ENCODE data around the gene MEGF6. TPM values are rescaled to one million over a fixed set of nuclear protein-coding genes. Genes with fewer than 3 reads are reported as not detected.

The MEGF6 gene
- polyA plus RNA-seq, 1 donor (not counting 4 experiments of a cell fraction or from before 2014, with no cell fraction given): 0.24 TPM

- no peaks in the 10 kb centered on the region for H3K9me3 ChIP-seq (ENCODE audit: control insufficient read depth, low read depth, low read length)
- peaks cover 2% of the 10 kb centered on the region for H3K9me1 ChIP-seq (ENCODE audit: control insufficient read depth, extremely low read depth, insufficient read depth, low read length)
- H3K4me1 ChIP-seq (ENCODE audit: control insufficient read depth, extremely low read depth, insufficient read depth, low read length): peaks cover 45% of the 10 kb centered on the region
- peak overlapping the region; percentile 39 for H2AFZ ChIP-seq (ENCODE audit: control insufficient read depth, low read length)
- TF ChIP-seq, protein P1, sequence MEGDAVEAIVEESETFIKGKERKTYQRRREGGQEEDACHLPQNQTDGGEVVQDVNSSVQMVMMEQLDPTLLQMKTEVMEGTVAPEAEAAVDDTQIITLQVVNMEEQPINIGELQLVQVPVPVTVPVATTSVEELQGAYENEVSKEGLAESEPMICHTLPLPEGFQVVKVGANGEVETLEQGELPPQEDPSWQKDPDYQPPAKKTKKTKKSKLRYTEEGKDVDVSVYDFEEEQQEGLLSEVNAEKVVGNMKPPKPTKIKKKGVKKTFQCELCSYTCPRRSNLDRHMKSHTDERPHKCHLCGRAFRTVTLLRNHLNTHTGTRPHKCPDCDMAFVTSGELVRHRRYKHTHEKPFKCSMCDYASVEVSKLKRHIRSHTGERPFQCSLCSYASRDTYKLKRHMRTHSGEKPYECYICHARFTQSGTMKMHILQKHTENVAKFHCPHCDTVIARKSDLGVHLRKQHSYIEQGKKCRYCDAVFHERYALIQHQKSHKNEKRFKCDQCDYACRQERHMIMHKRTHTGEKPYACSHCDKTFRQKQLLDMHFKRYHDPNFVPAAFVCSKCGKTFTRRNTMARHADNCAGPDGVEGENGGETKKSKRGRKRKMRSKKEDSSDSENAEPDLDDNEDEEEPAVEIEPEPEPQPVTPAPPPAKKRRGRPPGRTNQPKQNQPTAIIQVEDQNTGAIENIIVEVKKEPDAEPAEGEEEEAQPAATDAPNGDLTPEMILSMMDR (optimal IDR thresholded peaks at IDR 0.05 in 1 of 3, IDR thresholded peaks at IDR 0.05 in 1 of 3, conservative IDR thresholded peaks at IDR 0.05 in 1 of 3; ENCODE audit: extremely low read depth in 1 of 3, insufficient read depth in 2 of 3, low read length in 3 of 3): no peak
- no peak for TF ChIP-seq EZH2 (IDR thresholded peaks at IDR 0.05; ENCODE audit: low read length)
- peak overlapping the region; percentile 20 for H3K27ac ChIP-seq (ENCODE audit: control insufficient read depth, insufficient read depth, low read length)
- FAIRE-seq (peak; percentile 82), DNase-seq (ENCODE audit: low read depth, low spot score) (no peak)
- H3K4me2 ChIP-seq (ENCODE audit: control insufficient read depth, extremely low read depth, insufficient read depth, low read depth, low read length): peak overlapping the region; percentile 74
- dilution Hi-C loops (cut with MboI; ENCODE audit: extremely low pct_ligation_motif_present, low sequenced_read_pairs): no loop called here
- peak overlapping the region; percentile 6 for H3K9ac ChIP-seq (ENCODE audit: control insufficient read depth, extremely low read depth, insufficient read depth, low read length)
- H3K79me2 ChIP-seq (ENCODE audit: control insufficient read depth, insufficient read depth, low read length): no peaks in the 10 kb centered on the region
- H3K27me3 ChIP-seq (ENCODE audit: control insufficient read depth, extremely low read depth, insufficient read depth, low read length): no peaks in the 10 kb centered on the region
- no peaks in the 10 kb centered on the region for H3K36me3 ChIP-seq (ENCODE audit: control insufficient read depth in 2 of 2, extremely low read depth in 1 of 2, insufficient read depth in 2 of 2, low read length in 2 of 2)
- H4K20me1 ChIP-seq (ENCODE audit: control insufficient read depth, extremely low read depth, insufficient read depth, low read length): no peaks in the 10 kb centered on the region
- no peak overlapping the region for H3K4me3 ChIP-seq (ENCODE audit: control insufficient read depth in 2 of 3, extremely low read depth in 1 of 3, insufficient read depth in 2 of 3, low read depth in 1 of 3, low read length in 3 of 3)
Measured at GRCh38 chr1:3460672-3461131, 150.6 kb downstream of the MEGF6 start.

DNA sequence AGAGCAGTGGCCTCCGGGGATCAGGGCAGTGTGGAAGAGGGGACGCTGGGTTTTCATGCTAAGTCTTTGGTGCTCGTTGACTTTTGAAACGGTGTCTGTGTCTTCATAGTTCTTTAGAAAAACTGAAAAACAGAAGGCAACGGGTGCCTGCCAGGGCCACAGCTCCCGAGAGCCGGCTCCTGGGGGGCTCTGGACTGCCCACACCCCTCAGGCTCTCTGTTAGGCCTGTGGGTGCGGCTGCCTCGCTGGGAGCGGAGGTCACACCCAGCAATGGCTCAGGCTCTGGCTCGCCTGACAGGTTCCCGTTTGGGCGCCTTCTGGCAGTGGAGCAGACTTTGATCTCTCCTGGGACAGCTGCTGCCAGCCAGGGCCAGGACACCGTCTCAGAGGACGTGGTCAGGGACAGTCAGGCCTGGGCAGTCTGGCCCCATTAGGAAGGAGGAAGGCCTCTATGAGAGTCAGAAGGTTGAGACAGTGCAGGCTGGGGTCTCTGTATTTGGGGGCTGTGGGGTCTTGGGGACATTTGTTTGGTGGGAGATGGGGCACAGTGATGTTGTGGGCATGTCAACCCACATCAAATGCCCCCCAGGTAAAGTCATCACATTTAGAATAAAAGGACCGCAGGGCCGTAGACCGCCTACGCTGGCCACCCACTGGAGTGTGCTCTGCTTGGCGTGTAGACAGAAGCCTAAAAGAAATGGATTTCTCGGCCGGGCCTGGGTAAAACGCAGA lies 151.2 kb downstream of the MEGF6 start:
- H3K4me3 ChIP-seq (ENCODE audit: control insufficient read depth in 2 of 3, extremely low read depth in 1 of 3, insufficient read depth in 2 of 3, low read depth in 1 of 3, low read length in 3 of 3): peak overlapping the region in 1 of 3 experiments; percentile 26
- H3K9me1 ChIP-seq (ENCODE audit: control insufficient read depth, extremely low read depth, insufficient read depth, low read length): peaks cover 2% of the 10 kb centered on the region
- H3K4me2 ChIP-seq (ENCODE audit: control insufficient read depth, extremely low read depth, insufficient read depth, low read depth, low read length): peak overlapping the region; percentile 74
- no peaks in the 10 kb centered on the region for H3K9me3 ChIP-seq (ENCODE audit: control insufficient read depth, low read depth, low read length)
- DNase-seq (ENCODE audit: low read depth, low spot score): no peak
- FAIRE-seq: peak; percentile 55
- peaks cover 39% of the 10 kb centered on the region for H3K4me1 ChIP-seq (ENCODE audit: control insufficient read depth, extremely low read depth, insufficient read depth, low read length)
- no peaks in the 10 kb centered on the region for H3K27me3 ChIP-seq (ENCODE audit: control insufficient read depth, extremely low read depth, insufficient read depth, low read length)
- TF ChIP-seq EZH2 (IDR thresholded peaks at IDR 0.05; ENCODE audit: low read length): no peak
- TF ChIP-seq, protein P1 (optimal IDR thresholded peaks at IDR 0.05 in 1 of 3, IDR thresholded peaks at IDR 0.05 in 1 of 3, conservative IDR thresholded peaks at IDR 0.05 in 1 of 3; ENCODE audit: extremely low read depth in 1 of 3, insufficient read depth in 2 of 3, low read length in 3 of 3): no peak
- dilution Hi-C loops (cut with MboI; ENCODE audit: extremely low pct_ligation_motif_present, low sequenced_read_pairs): no loop called here
- peak overlapping the region; percentile 47 for H3K9ac ChIP-seq (ENCODE audit: control insufficient read depth, extremely low read depth, insufficient read depth, low read length)
- peak overlapping the region; percentile 40 for H2AFZ ChIP-seq (ENCODE audit: control insufficient read depth, low read length)
- no peaks in the 10 kb centered on the region for H4K20me1 ChIP-seq (ENCODE audit: control insufficient read depth, extremely low read depth, insufficient read depth, low read length)
- H3K79me2 ChIP-seq (ENCODE audit: control insufficient read depth, insufficient read depth, low read length): no peaks in the 10 kb centered on the region
- peak overlapping the region; percentile 20 for H3K27ac ChIP-seq (ENCODE audit: control insufficient read depth, insufficient read depth, low read length)
- no peaks in the 10 kb centered on the region for H3K36me3 ChIP-seq (ENCODE audit: control insufficient read depth in 2 of 2, extremely low read depth in 1 of 2, insufficient read depth in 2 of 2, low read length in 2 of 2)
